Measurements from ENCODE around the gene FRAS1.
"Not testable (repeated sequence)": the region's sequence is repeated elsewhere in the genome, so short reads cannot be mapped to it uniquely, and the experiment has no call there.

Gene FRAS1

DNA sequence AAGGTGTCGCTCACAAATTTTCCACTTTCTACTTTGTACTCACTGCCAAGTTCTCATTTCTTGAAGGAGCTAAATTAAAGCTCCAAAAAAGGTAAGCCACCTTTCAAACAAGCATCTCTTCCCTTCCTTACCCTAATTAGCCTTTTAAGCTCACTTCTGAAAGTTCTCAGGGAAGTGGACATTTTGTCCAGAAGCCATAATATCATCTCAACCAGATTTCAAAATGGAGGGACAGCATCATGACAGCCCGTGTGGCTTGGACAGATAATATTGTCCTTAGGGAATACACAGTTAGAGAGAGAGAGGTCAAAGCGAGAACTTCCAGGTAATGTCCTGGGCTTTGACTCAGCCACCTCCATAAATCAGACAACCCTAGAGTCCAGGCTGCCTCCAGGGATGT is 400.6 kb downstream of the FRAS1 start:
- no peak for DNase-seq

DNA sequence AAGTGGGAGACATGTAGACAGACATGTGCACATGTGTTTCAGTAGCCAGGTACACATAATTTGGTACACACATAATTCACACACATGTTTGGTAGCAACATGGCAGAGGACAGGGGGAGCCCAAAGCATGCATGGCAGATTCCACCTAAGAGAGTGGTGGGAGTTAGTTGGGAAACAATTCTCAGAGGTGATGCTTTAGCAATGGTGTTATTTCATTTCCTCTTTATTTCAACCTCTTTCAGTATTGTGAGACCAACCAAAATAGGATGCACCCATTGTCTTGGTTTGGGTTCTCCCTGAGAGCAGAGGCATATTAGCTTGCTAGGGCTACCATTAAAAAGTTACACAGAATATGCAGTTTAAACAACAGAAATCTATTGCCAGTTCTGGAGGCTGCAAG is 402.2 kb downstream of the FRAS1 start:
- DNase-seq = no peak

DNA sequence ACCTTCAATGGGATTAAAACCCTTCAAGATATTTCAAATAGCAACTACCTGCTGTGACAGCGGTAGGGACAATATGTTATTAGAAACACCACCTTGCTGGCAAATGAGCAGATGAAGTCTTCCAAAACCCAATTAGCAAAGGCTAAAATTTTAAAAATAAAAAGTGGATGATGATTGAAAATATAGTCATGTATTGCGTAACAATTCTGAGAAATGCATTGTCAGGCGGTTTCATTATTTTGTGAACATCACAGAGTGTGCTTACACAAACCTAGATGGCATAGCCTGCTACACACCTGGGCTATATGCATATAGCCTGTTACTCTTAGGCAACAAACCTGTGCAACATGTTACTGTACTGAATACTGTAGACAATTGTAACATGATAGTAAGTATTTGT is 403.2 kb downstream of the FRAS1 start:
- DNase-seq = no peak

DNA sequence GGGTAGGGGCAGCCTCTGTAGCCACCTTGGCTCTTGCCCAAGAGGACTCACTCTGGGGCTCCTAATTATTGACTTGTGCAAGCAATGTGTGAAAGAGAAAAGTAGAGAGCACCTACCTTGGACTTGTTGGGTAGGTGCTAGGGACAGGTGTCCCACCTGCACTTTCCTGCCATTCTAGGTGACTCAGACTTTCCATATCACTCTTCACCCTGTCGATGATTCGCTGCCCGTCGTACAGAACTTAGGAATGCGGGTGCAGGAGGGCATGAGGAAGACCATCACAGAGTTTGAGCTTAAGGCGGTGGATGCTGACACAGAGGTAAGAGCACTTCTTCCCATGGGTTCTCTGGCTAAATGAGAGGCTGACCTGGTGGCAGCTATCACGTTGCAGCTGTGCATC is 407.1 kb downstream of the FRAS1 start:
- DNase-seq = no peak

DNA sequence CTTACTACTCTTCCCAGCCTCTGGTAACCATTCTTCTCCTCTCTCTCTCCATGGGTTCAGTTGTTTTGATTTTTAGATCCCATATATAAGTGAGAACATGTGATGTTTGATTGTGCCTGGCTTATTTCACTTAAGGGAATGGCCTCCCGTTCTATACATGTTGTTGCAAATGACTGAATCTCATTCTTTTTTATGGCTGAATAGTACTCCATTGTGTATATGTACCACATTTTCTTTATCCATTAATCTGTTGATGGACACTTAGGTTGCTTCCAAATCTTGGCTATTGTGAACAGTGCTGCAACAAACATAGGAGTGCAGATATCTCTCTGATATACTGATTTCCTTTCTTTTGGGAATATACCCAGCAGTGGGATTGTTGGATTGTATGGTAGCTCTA is 410.1 kb downstream of the FRAS1 start:
- not testable (repeated sequence) for DNase-seq

DNA sequence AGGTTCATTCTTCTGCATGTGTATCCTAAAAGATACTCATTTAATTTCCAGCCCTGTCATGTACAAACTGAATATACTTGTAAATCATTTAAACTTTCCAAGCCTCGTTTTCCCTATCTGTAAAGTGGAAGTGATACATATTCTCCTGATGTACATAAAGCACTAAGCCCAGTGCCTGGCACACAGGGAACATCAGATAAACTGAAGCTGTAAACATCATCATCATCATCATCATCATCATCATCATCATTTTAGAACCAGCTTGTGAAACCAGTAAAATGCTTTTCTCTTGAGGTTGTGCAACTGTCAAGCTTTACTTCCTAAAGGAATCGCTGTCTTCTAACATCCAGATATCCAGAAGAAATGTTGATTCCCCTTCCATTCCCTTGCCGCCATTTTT is 411.1 kb downstream of the FRAS1 start:
- no peak for DNase-seq

DNA sequence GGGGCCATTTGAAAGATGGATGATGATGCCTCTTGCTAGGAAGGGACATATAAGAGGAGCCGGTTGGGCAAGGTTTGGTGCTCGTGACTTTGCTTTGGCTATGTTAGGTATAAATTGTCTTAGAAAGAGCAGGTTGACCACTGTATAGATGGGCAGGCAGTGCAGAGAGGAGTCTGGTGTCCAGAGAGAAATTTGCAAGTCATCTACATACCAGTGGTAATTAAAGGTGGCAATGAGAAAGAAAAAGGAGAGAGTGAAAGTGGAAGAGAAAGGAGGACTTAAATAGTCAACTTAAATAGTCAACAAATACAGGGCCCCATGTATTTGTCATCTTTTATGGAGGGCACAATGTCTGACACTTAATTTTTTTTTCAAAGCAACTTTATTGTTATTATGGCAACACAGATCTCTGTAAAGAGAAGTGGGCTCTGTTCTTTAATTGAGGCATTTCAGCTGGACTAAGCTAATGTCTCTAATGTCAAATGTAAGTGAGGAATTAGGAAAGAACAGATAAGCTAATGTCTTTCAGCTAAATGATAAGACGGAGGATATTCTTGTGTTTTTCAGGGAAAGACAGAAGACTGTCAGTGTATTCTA is 419.1 kb downstream of the FRAS1 start:
- DNase-seq = no peak

DNA sequence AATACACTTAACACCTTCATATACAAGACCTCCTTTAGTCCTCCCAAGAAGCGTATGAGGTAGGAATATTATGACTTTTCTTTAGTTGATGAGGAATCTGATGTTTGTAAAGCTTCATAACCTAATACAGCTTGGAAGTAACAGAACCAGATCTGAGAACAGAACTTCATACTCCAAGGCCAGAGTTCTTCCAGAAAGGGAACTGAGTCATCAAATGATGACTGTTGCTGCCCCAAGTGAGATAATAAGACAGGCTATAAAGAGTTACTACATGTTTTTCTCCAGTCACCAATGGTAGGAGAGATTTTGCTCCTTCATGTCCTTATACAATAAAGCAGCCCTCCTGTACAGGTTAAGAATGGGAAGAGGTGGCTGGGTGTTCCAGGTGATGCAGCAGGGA is 420.2 kb downstream of the FRAS1 start:
- DNase-seq = no peak

DNA sequence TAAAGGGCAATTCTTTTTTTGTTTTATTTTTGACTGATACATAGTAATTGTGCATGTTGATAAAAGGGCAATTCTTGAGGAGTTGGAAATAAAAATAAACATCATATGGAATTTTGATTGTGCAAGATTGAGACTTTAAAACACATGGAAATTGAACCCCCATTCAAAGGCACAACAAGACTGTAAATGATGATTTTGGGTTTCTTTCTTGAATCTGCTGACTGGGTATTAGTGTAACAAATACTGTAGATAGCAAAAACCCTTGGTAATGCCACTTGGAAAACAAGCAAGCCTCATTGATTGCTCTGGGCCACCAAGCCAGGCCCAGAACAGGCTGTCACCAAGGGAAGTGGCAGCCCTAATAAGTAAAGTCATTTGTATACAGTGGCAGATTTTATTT is 421.4 kb downstream of the FRAS1 start:
- no peak for DNase-seq

DNA sequence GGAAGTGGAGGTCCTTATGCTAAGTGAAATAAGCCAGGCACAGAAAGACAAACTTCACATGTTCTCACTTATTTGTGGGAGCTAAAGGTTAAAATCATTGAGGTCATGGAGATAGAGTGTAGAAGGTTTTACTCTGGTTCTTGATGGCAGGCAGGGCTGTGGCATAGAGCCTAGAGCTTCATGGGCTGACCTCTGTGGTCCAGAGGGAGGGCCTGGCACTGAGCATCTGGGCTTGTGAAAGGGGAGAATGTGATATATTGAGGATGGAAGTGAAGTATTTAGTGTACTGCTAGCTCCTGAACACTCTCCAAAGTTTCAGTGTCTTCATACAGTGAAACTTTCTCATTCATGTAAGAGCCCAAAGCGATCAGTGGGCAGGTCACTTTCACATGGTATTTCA is 423.2 kb downstream of the FRAS1 start:
- no peak for DNase-seq

DNA sequence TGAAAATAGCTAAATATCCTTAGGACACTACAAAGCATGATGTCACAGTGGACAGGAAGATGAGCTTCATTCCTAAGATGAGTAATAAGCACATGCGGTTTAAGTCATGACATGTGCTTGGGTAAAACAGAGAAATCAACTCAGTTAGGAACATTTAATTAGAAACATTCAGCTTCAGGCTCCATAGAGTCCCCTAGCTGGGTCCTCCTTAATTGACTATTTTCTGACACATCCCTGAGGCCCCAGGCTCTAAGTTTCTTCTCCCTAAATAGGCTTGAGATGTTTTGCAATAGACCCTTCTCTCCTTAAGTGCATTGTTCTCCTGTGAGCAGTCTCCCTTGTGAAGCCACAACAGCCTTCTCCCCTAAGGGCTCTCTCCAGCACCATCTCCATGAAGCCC is 424.1 kb downstream of the FRAS1 start:
- no peak for DNase-seq

DNA sequence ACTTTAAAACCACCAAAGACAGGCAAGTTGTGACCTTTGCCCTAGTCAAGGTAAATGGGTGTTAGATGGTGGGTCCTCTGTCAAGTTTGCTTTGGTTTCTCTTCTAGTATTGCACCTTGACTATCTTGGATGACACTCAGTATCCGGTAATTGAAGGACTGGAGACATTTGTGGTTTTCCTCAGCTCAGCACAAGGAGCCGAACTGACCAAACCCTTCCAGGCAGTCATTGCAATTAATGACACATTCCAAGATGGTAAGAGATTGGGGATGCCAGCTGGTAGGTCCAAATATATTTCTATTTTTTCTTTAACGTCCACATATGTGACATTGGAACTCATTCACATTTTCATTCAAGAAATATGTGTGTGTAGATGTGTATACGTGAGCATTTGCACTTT is 425.2 kb downstream of the FRAS1 start:
- DNase-seq = no peak

DNA sequence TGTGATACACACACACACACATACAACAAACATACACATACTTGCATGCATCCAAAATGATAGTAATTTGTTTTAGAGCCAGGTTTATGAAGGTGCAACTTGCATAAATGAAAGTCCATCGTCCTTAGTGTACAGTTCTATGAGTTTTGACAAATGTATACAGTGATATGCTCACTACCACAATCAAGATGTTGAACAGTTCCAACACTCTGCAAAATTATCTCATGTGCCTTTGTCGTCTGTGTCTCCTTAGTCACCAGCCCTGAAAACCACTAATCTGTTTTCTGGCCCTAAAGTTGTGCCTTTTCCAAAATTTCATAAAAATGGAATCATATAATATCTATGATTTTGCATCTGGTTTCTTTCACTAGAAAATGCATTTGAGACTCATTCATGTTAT is 426.7 kb downstream of the FRAS1 start:
- no peak for DNase-seq

DNA sequence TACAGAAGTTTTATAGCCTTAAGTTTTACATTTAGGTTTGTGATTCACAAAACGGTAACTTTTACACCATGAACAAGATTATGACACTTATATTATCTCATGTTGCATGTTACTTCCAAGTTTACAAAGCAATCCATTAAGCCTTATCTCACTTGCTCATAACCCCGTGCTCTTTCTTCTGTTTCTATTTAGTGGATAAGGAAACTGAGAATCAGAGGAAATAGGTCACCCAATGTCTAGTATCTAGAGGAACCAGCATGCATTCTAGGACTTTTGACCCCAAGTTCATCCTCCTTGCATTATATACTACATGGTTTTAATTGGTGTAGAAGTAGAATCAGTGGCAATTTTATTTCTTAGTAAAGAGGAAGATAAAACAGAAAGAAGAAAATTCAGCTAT is 427.5 kb downstream of the FRAS1 start:
- no peak for DNase-seq

DNA sequence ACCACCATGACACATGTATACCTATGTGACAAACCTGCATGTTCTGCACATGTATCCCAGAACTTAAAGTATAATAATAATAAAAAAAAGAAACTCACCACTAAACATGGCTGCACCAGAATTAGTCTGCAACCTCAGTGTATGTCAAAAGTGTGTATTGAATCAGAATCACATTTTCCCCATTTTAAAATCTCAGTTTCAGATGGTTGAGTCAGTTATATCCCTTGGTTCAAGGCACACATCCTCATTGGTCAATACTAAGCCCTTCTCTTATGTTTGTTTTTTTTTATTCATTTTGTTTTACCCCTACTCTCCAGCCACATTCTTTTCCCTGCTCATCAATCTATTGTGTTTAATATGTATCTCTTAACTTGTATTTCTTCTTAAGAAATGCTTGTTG is 436.6 kb downstream of the FRAS1 start:
- DNase-seq = no peak

DNA sequence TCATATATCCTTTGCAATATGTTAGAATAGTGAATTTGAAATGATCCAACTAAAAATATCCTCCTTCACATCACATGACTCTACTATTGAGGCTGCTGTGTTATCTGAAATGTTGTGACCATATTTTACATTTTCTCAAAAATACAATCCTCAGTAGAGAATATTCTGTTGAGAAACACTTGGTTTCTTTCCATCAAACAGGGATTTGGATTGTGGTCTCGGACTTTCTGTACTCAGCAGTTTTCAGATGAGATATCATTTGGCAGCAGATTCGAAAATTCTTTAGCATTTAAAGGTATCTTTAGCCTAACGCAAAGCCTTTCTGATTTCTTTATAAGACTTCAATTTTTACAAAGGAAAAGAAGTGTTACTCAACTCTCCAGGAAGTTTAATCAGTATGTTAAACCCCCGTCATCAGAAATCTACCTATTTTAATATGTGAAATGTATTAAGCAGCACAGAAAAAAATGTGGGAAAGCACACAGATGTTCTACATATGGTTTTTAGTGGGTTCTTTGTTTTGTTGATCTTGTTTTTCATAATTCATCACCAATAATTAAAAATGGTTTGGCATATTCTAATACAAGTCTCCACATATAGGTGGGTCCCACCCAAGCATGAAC is 439.0 kb downstream of the FRAS1 start:
- DNase-seq = no peak

DNA sequence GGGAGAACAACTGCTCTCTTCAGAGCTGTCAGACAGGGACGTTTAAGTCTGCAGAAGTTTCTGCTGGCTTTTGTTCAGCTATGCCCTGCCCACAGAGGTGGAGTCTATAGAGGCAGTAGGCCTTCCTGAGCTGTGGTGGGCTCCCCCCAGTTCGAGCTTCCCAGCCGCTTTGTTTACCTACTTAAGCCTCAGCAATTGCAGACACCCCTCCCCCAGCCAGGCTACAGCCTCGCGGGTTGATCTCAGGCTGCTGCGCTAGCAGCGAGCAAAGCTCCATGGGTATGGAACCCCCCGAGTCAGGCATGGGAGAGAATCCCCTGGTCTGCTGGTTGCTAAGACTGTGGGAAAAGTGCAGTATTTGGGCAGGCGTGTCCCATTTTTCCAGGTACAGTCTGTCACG is 449.1 kb downstream of the FRAS1 start:
- DNase-seq = not testable (repeated sequence)

DNA sequence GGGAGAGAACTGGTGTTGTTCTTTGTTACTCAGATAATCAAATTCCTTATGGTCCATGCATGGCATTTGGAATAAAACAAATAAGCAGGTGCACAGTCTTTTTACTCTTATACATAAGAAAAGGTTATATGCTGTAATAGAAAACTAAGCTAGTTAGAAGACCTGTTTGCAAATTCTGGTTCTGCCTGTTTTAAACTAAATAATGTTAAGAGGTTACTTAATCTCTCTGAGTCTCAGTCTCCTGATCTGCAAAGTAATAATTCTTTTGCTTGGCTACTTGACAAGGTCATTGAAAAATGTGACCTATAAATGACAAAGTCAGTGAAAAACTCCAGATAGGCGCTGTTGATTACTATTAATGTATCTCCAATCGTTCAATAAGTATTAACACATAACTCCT is 451.9 kb downstream of the FRAS1 start:
- no peak for DNase-seq

DNA sequence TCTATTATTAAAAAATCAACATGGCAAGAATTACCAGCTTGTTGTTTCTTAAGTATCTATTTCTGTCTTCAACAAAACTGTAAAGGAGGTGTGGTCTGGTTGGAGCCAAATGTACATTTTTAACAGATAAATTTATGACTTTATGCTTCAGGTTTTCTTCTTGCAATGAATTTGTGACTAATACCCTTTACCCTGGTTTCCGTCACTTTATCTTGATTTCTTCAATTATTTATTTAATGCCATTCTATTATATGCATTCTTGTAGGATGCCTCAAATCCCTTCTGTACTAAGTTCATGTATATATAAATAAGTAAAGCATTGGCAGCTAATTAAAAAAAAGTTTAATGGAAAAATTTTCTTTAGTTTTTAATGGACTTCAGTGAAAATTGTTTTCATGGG is 453.0 kb downstream of the FRAS1 start:
- DNase-seq = no peak

DNA sequence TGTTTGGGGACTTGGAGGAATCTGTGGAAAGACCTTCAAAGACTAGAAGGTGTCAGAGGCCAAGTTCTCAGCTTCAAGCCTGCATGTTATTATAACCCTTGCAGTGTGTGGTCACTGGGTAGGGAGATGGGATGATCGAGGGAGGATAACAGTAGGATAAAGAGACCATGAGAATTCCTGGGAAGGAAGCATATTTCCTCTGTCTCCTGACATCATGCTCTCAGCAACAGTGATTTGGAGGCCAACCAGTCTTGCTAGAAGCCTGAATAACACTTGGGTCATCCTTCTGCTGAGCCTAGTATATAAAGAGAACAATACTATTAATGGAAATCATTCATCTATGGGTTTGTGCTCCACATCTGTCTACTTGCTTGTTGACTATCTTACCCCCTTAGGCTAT is 453.6 kb downstream of the FRAS1 start:
- DNase-seq = no peak

DNA sequence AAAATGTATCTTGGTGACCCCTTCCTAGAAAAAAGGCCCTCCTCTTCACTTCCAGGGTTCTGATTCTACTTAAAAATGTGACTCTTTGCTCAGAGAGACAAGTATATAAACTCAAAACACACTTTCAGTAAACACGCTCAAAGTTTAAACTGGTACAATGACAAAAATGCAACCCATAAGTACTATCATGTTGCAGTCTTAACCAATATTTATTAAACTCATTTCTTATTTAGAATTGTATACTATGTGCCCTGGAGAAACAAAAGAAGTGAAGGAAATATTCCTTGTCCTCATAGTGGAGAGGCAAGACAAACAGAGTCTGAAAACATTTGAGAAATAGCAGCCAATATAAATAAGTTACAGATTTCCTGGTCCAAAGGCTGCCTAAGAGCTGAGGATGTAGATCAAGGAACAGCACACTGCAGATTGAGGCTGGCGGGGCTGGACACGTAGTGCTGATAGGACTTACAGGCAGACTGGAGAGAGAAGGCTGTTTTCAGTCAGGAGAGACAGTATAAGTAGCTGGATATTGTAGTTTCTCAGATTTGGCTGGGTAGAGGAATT is 455.3 kb downstream of the FRAS1 start:
- DNase-seq = no peak

DNA sequence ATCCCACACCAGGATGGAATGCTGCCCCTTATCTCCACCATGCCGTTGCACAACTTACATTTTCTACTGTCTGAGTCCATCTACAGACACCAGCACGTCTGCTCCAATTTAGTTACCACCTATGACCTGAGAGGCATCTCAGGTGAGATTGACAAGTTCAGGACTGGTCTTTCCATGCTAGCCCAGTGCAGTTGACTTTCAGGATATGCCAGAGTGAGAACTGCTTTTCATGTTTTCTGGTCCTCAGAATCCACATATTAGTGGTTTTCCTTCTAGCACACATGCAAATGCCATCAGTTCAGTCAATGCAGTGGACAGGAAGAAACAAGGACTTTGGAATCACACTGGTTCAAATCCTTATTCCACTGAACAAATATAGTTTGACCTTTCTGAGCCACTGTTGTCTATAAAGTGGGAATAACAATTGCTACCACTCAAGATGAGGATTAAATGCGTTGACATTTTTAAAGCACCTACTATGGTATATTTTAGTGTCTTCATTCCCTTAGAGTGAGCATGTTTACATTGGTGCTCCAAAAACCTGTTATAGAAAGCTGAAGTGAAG is 456.4 kb downstream of the FRAS1 start:
- DNase-seq = no peak

DNA sequence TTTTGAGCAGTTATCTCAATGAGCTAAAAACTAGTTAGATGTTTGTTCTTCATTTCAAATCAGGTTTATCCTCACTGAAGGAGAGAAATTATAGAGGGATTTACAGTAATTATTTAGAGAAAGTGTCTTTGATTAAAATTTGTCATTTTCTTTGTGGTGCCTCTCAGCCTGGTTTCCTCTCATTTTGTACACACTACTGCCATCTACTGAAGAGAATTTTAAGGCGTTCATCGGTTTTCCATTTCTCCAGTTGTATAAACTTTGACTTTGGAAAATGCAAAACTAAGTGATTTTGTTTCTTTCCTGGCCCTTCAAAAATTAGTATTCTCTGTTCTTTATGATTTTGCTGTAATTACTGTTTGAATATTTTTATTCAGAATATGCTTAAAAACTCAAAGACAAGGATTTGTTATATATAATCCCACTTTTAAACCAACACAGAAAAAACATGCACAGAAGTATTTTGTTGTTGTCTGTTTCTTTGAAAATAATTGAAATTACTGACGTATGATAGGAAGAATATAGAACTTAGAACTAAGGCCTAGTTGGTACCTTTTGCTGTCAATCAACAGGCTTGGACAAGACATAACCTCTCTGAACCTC is 460.0 kb downstream of the FRAS1 start:
- DNase-seq = no peak

DNA sequence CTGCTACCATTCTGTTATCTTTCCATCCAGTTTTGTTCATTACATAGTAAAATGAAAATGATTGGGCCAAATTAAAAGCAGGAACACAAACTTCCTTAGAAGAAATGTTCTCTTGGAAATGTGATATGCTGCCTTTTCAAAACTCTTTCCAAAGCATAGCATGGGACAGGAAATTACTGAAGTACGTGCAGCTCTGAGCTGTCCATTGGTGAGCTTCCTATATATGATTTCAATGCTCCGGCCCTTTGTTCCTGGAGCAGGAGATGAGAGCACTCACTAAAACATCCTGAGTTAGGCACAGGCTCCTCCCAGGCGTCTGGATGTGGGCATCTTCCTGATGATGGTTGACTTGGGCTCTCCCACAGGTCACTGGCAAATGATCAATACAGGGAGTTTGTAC is 461.4 kb downstream of the FRAS1 start:
- no peak for DNase-seq
